ENCODE measurements around the gene PTPN21.

The PTPN21 gene

DNA sequence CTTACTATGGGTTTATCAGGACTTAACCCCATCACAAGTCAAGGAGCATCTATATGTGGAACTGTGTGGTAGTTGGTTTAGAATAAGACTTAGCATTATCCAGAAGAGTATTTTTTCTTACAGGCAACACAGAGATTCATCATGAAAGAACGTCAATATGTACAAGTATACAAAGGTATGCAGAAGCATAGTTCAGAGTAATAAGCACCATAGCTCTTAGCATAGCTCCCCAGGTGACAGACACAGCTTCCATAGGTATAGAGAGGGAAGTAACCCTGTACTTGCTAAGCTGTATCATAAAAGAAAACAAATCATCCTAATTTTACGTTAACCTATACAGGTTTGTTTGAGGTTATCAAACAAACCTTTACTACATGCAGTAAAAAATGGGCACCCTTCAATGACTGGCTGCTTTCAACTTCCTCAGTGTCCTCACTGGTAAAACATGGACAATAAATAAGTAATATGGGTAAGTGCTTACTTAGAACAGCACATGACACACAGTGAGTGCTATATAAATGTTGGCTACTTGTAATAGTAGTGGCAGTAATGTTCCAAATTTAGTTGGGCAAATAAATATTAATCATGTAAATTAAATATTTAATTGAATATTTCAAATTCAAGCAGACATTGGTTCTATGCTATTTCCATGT, 50.9 kb downstream of the PTPN21 start:
- no peak for DNase-seq

DNA sequence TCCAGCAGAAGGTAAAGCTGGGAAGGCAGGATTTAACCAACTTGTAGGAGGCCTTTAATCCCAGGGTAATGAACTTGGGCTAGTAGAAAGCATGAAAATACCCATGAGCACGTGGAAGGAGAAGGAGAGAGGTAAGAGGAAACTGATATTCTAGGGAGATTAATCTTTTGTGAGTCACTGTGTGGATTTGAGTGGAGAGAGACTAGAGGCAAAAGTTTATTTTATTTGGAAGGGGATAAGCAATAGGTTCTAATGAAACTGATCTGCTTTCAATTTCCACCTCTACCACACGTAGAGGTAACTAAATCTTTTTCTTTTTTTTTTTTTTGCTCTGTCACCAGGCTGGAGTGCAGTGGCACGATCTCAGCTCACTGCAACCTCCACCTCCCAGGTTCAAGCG, 52.1 kb downstream of the PTPN21 start:
- no peak for DNase-seq

DNA sequence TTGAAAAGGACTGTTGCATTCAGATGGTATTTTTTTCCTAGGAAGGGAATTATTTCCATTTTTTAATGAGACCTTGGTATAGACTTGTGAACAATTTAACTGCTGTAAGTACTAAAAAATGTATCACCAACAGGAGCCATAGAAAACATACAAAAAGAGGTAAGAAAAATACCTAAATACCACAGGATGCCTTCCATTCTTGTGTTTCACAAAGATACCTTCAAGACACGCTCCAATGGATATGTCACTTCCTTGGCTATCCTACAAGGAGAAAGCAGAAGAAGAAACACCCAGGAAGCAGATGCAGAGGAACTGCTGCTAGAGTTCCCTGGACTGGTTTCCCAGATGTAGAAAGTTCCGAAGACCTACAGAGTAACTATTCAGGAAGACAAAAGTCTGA, 54.2 kb downstream of the PTPN21 start:
- DNase-seq, result no peak

DNA sequence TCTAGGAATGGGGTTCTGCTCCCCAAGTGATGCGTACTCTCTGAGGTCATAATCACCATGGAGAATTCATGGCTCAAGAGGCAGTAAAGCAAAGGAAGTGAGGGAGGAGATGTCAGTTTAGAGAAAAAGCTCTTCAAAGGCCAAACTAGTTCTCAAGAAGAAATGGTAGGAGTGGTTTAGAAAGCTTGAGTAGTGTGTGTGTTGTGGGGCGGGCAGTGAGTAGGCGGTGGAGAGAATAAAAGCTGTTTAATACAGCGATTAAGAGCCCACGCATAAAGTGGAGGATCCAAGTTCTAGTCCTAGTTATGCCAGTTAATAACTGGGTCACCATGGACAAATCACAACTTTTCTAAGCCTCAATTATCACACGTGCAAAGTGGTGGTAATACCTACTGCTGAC, 55.6 kb downstream of the PTPN21 start:
- DNase-seq, result no peak

DNA sequence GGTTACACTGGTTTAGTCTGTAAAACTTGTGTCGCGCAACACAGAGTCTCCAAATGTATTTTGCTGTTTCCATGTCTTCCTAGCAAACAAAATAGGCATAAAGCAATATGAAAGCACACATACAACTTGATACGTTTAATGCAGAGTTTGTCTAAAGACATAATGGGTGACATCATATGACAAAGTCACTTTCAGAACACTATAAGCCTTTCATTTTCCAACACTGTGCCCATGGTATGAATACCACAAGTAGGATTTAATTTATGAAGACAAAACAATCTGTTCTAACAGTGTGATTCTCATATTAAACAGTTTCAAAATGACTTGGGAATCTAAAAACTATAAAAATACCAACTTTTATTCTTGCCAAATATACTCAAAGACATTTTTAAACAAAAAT, 58.4 kb downstream of the PTPN21 start:
- DNase-seq, result no peak

DNA sequence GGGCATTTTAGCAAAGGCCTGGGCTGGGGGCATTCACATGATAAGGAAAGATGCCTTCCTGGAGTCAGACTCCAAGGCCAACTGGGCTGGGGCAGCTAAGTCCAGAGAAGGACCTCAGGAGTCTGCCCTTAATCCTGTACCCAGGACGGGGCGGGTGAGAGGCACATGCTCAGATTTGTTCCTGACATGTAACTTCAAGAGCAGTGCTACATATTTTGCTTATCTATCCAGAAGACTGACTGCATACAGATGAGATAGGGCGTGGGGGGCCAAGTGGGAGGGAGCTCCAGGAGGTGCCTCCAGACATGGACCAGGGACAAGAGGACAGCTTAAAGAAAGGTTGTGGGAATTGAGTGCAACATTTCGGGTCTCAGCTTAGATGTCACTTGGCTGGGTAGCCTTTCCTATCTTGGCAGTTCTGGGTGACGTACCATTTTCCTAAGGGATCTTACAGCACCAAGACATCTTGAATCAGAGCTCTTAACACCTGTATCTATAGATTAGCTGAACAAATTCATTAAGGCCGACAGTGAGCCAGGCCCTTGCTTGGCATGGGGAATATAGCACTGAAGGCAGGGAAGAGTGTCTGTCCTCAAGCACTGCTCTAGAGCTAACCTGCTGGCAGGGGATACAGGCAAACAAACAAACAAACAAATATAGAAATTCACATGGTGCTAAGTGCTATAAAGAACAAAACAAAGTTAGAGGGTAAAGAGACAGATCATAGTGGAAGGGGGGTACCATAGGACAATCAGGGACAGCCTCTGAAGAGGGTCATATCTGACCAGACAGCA, 61.2 kb downstream of the PTPN21 start:
- DNase-seq, result no peak

DNA sequence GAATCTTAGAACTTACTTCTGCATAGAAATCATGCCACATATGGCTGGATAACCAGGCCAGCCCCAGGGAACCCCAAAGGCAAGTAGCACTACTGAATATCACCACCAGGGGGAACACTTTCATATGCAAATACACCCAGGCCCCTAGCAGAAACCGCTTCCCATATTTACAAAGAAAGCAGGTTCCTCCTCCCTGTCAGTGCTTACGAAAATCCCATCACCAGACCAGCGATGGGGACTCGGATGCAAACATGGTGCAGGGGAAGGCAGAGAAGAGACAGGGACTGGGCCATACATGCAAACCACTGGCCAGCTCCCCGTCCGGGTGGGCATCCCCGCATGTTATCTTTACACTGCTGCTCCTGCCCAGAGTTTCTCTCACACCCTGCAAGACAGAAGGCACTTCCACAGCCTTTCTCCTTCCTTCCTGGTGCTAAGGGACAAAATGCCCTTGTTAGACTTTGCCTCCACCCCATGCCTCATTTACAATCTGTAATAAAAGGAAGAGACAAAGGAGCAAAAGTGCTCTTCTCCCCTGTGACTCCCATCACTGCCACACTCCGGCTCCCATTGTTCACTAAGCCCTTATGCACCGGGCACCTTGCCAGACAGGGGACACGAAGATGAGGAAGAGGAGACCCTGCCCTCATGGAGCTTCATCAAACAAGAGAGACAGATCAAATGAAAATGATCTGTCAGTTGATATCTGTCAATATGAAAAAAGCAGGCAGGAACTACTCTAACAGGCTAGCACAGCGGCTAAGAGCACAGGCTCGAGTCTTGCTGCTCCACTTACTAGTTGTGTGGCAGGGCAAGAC, 62.3 kb downstream of the PTPN21 start:
- DNase-seq, result peak; percentile 81

DNA sequence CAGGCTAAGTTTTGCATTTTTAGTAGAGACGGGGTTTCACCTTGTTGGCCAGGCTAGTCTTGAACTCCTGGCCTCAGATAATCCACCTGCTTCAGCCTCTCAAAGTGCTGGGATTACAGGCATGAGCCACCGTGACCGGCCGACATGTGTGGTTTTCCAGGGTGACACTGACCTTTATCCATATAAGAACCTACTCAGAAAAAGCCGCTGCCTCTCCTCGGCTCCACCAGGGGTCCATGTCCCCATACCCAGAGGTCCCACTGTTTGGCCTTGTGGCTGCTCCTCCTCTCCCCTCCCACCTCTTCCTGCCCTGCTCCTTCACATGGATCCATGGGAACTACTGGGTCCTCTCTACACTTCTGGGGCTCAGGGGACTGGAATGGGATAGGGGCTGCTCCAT, 64.6 kb downstream of the PTPN21 start:
- DNase-seq, result no peak

DNA sequence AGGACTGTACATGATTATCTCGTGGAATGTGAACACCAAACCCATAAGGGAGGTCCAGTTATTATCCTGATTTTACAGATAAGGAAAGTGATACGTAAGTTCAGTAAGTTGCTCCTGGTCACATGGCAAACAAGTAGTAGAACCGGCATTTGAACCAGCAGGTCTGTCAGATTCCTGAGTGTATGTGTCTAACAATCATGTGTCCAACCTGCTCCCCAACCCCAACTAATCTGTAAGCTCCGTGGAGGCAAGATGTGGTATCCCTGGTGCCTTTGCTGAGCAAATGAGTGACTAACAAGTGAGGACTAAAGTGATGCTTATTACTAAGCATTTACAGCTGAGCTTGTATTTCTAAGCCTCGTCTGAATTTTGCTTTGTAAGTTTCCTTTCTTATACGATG, 65.9 kb downstream of the PTPN21 start:
- DNase-seq, result no peak

DNA sequence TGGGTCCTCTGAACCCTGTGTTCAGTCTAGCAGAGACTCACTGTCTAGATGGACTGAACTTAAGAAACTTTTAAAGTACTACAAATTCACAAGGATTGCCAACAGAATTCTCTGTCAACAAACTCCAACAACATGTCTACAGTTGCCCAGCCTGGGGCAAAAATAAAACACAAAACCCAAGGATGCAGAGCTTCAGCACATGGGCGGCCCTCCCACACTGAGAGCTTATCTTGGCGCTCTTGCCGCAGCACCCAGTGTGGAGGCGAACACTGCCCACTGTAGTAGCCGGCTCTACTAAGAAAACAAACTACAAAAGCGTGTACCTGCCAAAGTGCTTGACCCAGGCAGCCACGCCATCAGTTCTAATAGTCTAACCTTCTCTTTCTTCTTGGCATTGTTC, 66.7 kb downstream of the PTPN21 start:
- peak; percentile 6 for DNase-seq

DNA sequence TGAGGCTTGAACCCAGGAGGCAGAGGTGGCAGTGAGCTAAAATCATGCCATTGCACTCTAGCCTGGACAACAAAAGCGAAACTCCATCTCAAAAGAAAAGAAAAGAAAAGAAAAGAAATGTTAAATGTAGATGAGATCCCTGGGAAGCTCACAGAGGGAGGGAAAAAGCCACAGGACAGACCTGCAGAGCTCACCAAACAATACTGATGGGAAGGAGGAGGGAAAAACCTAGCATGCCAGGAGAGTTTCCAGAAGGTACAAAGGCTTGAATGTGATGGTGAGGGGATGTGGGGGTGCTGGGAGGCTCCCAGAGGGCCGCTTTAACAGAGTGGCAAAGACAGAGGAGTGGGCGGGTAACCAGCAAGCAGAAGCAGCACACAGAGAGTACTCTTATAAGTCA, 72.3 kb downstream of the PTPN21 start:
- DNase-seq, result no peak

DNA sequence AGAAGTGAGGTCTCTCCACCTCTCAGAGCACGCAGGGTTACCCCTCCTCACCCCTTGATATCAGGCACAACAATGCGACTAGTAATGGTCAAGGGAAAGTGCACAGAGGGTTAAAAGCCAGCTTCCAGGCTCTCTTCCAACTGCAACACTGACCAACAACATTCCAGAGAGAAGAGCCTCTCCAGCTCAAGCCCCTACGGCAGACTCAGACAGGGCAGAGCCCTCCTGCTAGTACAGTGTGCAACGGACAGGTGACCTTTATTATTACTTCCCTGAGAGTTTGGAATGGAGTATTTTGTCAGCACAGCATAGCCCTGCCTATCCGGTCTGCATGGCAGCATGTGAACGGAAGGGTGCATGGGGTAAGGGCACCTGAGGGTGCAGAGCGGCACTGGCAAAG, 73.0 kb downstream of the PTPN21 start:
- DNase-seq, result no peak

DNA sequence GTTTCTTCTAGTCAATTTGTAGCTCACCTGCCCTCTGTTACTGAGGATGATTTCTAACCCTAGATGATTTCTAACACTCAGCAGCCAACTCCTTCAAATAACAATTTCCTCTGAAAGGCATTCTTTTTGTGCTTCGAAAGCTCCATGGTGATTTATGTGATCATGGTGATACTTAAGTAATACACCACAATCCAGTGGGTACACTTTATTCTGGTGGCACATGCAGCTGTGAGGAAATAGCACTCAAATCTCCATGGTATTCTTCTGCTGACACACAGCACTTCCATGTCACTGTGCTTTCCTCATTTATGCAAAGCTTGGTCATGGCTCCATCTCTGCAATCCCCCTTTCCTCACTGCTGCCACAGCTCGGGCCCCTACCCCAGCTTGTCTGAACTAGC, 73.7 kb downstream of the PTPN21 start:
- DNase-seq, result no peak

DNA sequence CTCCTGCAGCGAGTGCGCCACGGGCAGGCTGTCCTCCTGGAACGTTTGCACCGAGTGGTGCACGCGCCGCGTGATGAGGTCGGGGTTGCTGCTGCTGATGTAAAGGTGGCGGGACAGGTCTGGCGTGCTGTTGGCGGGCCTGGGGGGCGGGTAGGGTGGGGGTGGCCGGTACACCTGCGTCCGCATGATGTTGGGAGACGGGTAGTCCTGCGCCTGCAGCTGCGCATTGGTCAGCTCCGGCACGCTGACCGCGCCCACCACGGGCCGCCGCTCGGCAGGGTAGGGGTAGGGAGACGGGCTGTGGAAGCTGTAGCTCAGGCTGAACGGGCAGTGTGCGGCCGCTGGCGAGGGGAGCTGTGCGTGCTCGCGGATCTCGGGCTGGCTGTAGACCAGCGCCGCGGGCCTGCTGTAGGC, 75.2 kb downstream of the PTPN21 start:
- no peak for DNase-seq

DNA sequence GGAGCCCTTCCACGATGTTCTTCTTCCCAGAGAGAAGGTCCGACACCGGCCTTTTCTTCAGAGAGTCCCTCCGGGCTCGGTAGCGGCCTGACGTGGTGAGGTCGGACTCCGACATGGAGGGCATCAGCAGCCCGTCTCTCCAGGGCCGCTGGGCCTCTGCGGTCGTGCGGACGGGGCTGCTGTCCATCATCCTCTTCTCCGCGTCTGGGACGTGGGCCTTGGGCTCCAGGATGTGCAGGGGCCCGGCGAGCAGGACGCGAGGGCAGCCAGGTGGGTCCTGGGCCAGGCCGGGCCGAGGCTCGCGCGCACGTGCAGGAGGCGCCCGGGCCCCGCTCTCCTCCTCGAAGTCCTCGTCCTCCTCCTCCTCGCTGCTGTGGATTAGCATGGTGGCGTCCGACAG, 75.9 kb downstream of the PTPN21 start:
- DNase-seq, result no peak

DNA sequence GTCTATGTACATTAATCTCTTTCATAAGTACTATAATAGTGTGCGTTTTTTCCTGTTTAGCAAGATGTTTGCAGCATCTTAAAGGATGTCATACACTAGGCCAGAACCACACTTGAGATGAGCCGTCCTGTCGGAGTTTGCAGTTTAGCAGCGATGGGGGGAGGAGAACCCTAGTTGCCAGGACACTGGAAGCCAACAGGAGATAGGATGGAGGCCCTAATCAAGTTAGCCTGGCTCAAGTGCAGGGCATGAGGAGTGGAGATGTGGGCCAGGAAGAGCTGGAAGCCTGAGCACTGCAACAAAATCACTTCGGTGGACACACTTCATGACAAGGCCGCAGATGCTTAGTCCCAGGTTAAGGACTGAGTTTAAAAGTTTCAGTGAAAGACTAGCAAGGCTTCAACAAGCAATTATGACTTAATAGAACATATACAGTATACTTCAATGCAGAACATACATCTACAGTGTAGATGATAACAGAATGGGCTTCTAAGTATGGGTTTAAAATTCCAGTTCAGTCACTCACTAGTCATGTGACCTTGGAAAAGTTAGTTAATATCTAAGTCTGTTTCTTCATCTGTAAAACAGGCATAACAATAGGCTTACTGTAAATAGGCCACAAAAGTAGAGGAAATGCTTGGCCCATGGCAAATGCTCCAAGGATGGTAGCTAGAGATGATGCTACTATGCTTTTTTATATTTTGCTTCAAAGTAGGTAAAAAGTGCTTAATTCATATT, 77.1 kb downstream of the PTPN21 start:
- no peak for DNase-seq

DNA sequence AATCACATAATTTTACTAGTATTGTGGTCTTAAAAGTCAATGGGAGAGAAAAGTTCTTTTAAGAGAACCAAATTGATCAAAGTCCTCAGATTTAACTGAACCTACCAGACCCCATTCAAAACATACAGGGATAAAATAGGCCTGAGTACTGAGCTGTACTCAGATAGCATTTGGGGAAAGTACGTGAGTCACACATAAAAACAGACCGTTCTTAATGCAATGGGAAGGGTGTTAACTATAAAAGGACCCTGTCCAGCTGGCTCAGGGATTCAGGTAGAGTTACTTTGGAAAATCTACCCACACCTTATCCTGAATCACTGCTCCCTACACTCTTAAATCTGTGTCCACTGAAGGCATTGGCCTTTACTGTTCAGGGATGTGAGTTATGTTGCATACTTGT, 78.0 kb downstream of the PTPN21 start:
- DNase-seq, result no peak

DNA sequence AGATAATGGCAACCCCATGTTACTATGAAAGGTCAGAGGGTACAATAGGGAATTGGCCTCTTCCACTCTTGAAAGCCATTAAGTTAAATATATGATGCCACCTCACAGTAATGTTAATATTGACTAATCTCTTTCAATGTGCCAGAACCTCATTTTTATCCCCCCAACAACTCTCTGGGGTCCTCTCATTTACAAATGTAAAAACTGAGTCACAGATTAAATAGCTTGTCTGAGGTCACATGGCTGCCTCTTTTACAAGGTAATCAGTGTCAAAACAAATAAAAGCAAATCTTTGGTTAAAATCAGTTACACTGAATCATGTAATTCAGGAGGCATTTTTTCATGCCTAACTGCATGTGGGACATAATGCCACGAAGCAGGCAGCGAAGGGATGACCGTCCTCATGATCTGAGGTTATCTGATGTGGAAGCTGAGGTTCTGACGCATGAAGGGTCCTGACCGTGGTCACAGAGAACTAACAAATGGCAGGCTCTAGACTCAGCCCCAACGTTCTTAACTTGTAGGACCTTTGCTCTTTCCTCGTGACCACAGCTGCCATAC, 78.5 kb downstream of the PTPN21 start:
- no peak for DNase-seq

DNA sequence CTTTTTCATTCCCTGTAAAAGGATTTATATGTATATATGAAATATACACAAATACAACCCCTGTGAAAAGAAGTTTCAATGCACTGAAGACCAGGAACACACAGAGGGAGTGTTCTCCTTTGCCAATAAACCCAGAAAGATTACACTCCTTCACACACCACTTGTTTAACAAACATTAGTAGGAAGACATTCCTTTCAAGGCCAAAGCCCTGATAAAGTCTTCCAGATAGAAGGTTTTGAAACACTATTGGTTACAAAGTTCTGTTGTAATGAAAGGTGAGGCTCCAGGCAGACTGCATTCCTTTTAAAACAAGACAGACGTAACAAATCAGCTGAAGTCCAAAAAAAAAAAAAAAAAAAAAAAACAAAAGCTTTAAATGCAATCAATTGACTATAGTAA, 81.0 kb downstream of the PTPN21 start:
- no peak for DNase-seq

DNA sequence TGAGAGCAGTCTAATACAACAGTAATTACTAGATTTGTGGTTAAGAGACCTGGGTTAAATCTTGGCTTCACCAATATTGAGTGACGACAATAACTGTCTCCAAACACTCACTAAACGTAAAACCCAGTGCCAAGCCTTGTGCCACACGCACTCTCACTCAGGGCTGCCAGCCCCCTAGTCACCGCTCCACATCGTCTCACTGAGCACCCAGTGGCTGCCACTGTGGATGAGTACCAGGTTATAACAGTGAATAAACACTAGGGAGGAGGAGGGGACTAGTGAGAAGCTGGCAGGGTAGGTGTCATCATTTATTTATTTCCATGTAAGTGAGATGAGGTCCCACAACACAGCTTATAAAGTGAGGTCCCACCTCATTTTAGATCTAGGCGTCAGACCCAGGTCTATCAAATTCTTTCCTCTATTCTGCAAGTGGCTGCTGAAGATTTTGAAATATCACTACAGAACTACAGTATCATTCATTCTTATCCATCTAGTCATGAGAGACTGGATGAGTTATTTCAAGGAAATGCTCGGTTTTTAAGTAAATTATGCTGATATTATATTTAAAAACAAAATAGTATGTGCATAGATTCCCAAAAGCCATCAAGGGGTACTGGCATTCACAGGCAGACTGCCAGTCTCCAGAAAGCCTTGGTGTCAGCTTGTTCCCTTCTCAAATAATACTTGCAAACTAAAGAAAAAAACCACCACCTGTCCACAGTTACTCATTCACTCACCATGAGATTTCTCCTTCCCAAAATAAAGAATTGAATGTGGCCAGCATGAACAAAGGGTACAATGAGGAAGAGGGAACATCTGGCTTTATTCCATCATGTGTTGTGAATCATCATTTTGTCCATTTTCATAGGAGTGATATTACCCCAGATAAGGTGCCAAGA, 84.0 kb downstream of the PTPN21 start:
- DNase-seq, result no peak

DNA sequence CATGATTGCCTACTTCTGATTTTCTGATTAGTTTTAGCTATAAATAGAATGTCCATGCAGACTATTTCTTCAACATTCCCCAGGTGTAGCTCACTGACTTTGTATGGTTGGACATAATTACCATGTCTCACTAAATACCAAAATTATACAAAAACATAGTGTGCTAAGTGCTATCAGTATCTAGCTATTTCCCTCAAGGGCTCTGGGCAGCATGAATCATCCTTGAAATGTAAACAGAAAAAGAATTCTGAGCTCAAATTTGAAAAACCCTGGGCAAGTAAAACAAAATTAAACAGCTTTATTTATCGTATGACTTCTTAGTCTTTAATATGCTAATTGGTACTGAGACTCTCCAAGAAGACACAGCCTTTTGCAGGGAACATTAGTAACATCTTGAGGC, 86.4 kb downstream of the PTPN21 start:
- DNase-seq, result no peak

DNA sequence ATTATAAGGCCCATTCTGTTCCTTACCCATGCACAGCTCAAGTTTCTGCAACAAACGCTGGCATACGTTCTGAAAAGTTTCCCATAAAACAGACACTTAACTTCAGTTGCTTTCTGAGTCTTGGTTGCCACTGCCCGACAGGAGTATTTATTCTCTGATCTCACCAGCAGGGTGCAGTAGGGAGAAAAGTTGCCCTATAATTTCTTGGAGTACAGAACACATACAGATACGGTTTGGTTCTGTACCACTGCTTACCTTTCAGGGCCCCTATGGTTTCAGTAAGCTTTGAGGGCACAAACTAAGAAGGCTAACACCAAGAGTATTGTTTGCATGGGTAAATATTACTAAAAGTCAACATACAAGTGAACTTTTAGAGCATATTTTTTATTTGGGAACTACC, 91.5 kb downstream of the PTPN21 start:
- DNase-seq, result peak; percentile 22

Measured in OCI-M1 (cell line).